ENCODE data around the gene CARTPT.

The CARTPT gene

DNA sequence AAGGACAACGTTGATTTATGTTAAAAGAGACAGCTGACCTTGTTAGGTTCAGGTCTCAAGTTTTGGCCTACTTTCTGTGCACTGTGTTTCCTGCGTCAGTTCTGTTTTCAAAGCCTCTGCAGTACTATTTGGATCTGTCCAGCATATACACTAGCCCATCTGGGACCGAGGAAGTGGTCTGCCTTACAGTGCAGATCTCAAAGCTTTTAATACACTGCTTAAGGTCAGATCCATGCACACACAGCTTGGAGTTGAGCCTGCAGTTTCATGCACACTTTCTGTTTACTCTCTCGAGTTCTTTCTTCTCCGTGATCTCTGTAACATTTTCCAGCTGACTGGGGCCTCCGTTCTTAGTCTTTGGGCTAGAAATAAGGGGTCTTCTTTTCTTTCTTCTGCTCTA, 24.1 kb downstream of the CARTPT start:
- H3K4me2 ChIP-seq (ENCODE audit: low read depth, low read length, poor library complexity, severe bottlenecking) = no peak overlapping the region
- H3K79me2 ChIP-seq (ENCODE audit: insufficient read depth, low read length) = no peaks in the 10 kb centered on the region
- H3K4me3 ChIP-seq (ENCODE audit: insufficient read depth, low read length, poor library complexity, severe bottlenecking) = no peak overlapping the region
- H3K36me3 ChIP-seq (ENCODE audit: low read length) = no peaks in the 10 kb centered on the region
- no peaks in the 10 kb centered on the region for H3K9me3 ChIP-seq (ENCODE audit: insufficient read depth, low read length)
- H3K9me2 ChIP-seq (replicated peaks; ENCODE audit: insufficient read depth, low read length) = no peaks in the 10 kb centered on the region
- no peak overlapping the region for H2AFZ ChIP-seq (ENCODE audit: low read depth, low read length, severe bottlenecking)
- no peak overlapping the region for H3K27ac ChIP-seq (ENCODE audit: low read depth, low read length)
- TF ChIP-seq, protein P1, sequence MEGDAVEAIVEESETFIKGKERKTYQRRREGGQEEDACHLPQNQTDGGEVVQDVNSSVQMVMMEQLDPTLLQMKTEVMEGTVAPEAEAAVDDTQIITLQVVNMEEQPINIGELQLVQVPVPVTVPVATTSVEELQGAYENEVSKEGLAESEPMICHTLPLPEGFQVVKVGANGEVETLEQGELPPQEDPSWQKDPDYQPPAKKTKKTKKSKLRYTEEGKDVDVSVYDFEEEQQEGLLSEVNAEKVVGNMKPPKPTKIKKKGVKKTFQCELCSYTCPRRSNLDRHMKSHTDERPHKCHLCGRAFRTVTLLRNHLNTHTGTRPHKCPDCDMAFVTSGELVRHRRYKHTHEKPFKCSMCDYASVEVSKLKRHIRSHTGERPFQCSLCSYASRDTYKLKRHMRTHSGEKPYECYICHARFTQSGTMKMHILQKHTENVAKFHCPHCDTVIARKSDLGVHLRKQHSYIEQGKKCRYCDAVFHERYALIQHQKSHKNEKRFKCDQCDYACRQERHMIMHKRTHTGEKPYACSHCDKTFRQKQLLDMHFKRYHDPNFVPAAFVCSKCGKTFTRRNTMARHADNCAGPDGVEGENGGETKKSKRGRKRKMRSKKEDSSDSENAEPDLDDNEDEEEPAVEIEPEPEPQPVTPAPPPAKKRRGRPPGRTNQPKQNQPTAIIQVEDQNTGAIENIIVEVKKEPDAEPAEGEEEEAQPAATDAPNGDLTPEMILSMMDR (IDR thresholded peaks at IDR 0.05; ENCODE audit: insufficient read depth, low read length, poor library complexity, severe bottlenecking) = no peak
- TF ChIP-seq EZH2phosphoT487 (conservative IDR thresholded peaks at IDR 0.05; ENCODE audit: low read length) = no peak
- H3K9ac ChIP-seq (ENCODE audit: low read length) = no peak overlapping the region
- no peaks in the 10 kb centered on the region for H3K27me3 ChIP-seq (ENCODE audit: low read length)
- no peaks in the 10 kb centered on the region for H4K20me1 ChIP-seq (ENCODE audit: low read depth, low read length)
- H3F3A ChIP-seq (ENCODE audit: insufficient read depth) = no peaks in the 10 kb centered on the region

DNA sequence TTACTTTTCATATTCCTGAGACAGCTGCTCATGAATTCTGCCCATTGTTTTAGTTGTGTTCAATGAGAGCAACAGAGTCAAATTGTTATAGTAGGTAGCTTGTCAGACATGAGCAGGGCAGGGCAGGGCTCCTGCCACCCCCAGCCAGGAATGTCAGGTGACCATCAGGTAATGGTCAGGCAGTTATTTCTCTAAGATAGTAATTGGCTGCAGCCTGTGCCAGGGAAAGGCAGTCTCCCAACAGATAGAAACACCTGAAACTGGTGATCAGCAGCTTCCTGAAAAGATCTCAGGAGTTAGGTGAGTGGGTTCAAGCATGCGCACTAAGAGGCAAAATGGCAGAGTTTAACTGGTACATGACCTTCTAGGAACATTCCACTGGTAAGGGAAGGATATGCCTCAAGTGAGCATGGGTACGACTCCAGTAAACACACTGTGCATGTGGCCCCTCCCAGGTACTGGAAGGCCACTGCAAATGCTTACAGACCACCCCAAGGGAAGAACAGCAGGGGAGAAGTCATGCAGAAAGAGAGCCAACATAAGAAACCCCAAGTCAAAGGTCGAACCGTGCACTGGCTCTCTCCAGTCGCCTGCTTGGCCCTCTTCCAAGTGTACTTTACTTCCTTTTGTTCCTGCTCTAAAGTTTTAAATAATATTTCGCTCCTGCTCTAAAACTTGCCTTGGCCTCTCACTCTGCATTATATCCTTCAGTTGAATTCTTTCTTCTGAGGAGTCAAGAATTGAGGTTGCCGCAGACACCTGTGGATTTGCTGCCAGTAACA, 25.1 kb downstream of the CARTPT start:
- no peak overlapping the region for H3K27ac ChIP-seq (ENCODE audit: low read depth, low read length)
- H3K4me3 ChIP-seq (ENCODE audit: insufficient read depth, low read length, poor library complexity, severe bottlenecking) = no peak overlapping the region
- H3K27me3 ChIP-seq (ENCODE audit: low read length) = no peaks in the 10 kb centered on the region

DNA sequence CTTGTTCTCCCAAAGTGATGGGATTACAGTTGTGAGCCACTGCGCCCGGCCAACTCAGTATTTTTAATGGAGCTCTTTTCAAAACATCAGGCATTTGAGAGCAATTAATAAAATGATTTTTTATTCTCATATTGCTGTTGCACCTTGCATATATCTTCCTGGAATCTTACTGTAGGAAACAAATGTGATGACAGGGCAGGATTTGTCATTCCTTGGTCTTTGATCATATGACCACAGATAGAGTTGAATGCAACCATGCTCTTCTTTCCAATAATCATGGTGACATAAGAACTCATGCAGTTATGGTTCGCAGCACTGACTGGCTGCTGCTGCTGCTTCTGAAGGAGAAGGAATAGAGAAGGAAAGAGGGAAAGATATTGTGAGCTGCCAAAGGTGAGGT, 28.1 kb downstream of the CARTPT start:
- no peaks in the 10 kb centered on the region for H4K20me1 ChIP-seq (ENCODE audit: low read depth, low read length)
- H3F3A ChIP-seq (ENCODE audit: insufficient read depth) = no peaks in the 10 kb centered on the region
- H2AFZ ChIP-seq (ENCODE audit: low read depth, low read length, severe bottlenecking) = no peak overlapping the region
- no peak overlapping the region for H3K4me2 ChIP-seq (ENCODE audit: low read depth, low read length, poor library complexity, severe bottlenecking)
- H3K9me2 ChIP-seq (replicated peaks; ENCODE audit: insufficient read depth, low read length) = no peaks in the 10 kb centered on the region
- no peaks in the 10 kb centered on the region for H3K36me3 ChIP-seq (ENCODE audit: low read length)
- H3K4me3 ChIP-seq (ENCODE audit: insufficient read depth, low read length, poor library complexity, severe bottlenecking) = no peak overlapping the region
- H3K9ac ChIP-seq (ENCODE audit: low read length) = no peak overlapping the region
- no peaks in the 10 kb centered on the region for H3K9me3 ChIP-seq (ENCODE audit: insufficient read depth, low read length)
- no peak for TF ChIP-seq EZH2phosphoT487 (conservative IDR thresholded peaks at IDR 0.05; ENCODE audit: low read length)
- TF ChIP-seq, protein P1 (IDR thresholded peaks at IDR 0.05; ENCODE audit: insufficient read depth, low read length, poor library complexity, severe bottlenecking) = no peak
- no peak overlapping the region for H3K27ac ChIP-seq (ENCODE audit: low read depth, low read length)
- H3K79me2 ChIP-seq (ENCODE audit: insufficient read depth, low read length) = no peaks in the 10 kb centered on the region
- no peaks in the 10 kb centered on the region for H3K27me3 ChIP-seq (ENCODE audit: low read length)

More for the DNA sequence above, 25.1 kb downstream of the CARTPT start:
- Histone ChIP-seq H3K9ac (ENCODE audit: low read length) (no peak overlapping the region), H2AFZ (ENCODE audit: low read depth, low read length, severe bottlenecking) (no peak overlapping the region), H4K20me1 (ENCODE audit: low read depth, low read length) (no peaks in the 10 kb centered on the region), H3K36me3 (ENCODE audit: low read length) (no peaks in the 10 kb centered on the region), H3K9me3 (ENCODE audit: insufficient read depth, low read length) (no peaks in the 10 kb centered on the region), H3K9me2 (replicated peaks; ENCODE audit: insufficient read depth, low read length) (no peaks in the 10 kb centered on the region), H3F3A (ENCODE audit: insufficient read depth) (no peaks in the 10 kb centered on the region), H3K79me2 (ENCODE audit: insufficient read depth, low read length) (no peaks in the 10 kb centered on the region), H3K4me2 (ENCODE audit: low read depth, low read length, poor library complexity, severe bottlenecking) (no peak overlapping the region)
- TF ChIP-seq, protein P1 (IDR thresholded peaks at IDR 0.05; ENCODE audit: insufficient read depth, low read length, poor library complexity, severe bottlenecking) = no peak
- no peak for TF ChIP-seq EZH2phosphoT487 (conservative IDR thresholded peaks at IDR 0.05; ENCODE audit: low read length)

Measured in SU-DHL-6 (cell line).